Measurements from ENCODE around the gene RAB11FIP4.

- TF ChIP-seq POLR2AphosphoS5 (IDR thresholded peaks at IDR 0.05) (no peak), POLR2A (IDR thresholded peaks at IDR 0.05) (no peak), CTCF (IDR thresholded peaks at IDR 0.05) (no peak)
These were observed 182.4 kb downstream of the RAB11FIP4 start for GRCh38 chr17:31573861-31574260.

Data from prostate gland (tissue), 2 donors.